GM12878 (cell line): ENCODE results near the gene TOMM20. TPM values are rescaled to one million over a fixed set of nuclear protein-coding genes. Genes with fewer than 3 reads are reported as not detected.

Source experiments
- ATAC-seq: fragments of 200-7000 bp; cut with Tn5 transposase; 3 replicates; pipeline ENCODE4 v1.9.1; 2020; ENCODE audit warnings: mild to moderate bottlenecking, moderate library complexity
- BruUV-seq: library from RNA; stranded (reverse); fragments of 400-500 nt; replicated peaks from 2 replicates; lab custom pipeline; 2021; lab: Mats Ljungman, UMichigan
- CTCF ChIA-PET: fragments of 300-600 bp; sonication (Branson Sonifier 250); formaldehyde crosslinking; extraction: SDS; loops from one replicate; lab custom pipeline; 2021; ENCODE audit warnings: inconsistent platforms; lab: Yijun Ruan, JAX
- POLR2A ChIA-PET: fragments of 350-600 bp; formaldehyde crosslinking; extraction: SDS; loops from one replicate; lab custom pipeline; 2021; ENCODE audit warnings: inconsistent platforms; lab: Charles Lee
- RAD21 ChIA-PET: fragments of 300-600 bp; sonication (Branson Sonifier 250); formaldehyde crosslinking; loops from one replicate; lab custom pipeline; 2023; ENCODE audit warnings: antibody characterized with exemption; ENCODE audit not compliant: unreplicated experiment; lab: Charles Lee
- SMC1A ChIA-PET: fragments of 300-600 bp; sonication (Branson Sonifier 250); formaldehyde crosslinking; loops from one replicate; lab custom pipeline; 2023; ENCODE audit not compliant: unreplicated experiment, uncharacterized antibody; lab: Charles Lee
- DNase-seq: peaks from one replicate; pipeline ENCODE4 v3.0.0-alpha.2; 2011; ENCODE audit warnings: low read depth, low spot score
- FAIRE-seq: peaks from 3 replicates; lab custom pipeline; 2011; peaks lifted over from hg19 to GRCh38; lab: Jason Lieb, UNC
- H2AFZ ChIP-seq: 2 replicates; pipeline ENCODE4 v1.6.0; 2011; ENCODE audit warnings: low read depth, low read length, control low read depth; ENCODE audit not compliant: control insufficient read depth
- H3K27ac ChIP-seq: 2 replicates; pipeline ENCODE4 v1.5.1; 2011; ENCODE audit warnings: control low read depth; ENCODE audit not compliant: control insufficient read depth, insufficient read depth
- H3K27me3 ChIP-seq, 2 experiments: replicated peaks in 1 of 2; 2 replicates each; pipeline versions ENCODE4 v1.6.0 to v1.6.1; 2011; ENCODE audit warnings: low read length in 1 of 2; ENCODE audit not compliant: control insufficient read depth in 2 of 2, insufficient read depth in 2 of 2
- H3K36me3 ChIP-seq, 2 experiments: 2 replicates each; pipeline ENCODE4 v1.5.1; 2011; ENCODE audit warnings: low read length in 1 of 2; ENCODE audit not compliant: control insufficient read depth in 2 of 2, insufficient read depth in 2 of 2
- H3K4me1 ChIP-seq: 2 replicates; pipeline ENCODE4 v1.6.1; 2011; ENCODE audit warnings: mild to moderate bottlenecking, low read length, moderate library complexity, mixed read lengths; ENCODE audit not compliant: control insufficient read depth, insufficient read depth
- H3K4me2 ChIP-seq: 2 replicates; pipeline ENCODE4 v1.6.0; 2011; ENCODE audit warnings: control low read depth; ENCODE audit not compliant: control insufficient read depth, insufficient read depth
- H3K4me3 ChIP-seq: fragments of 200-600 bp; sonication (generic); 2 replicates; pipeline ENCODE4 v1.5.1; 2016
- H3K79me2 ChIP-seq: 2 replicates; pipeline ENCODE4 v1.6.0; 2011; ENCODE audit warnings: low read length; ENCODE audit not compliant: control insufficient read depth, insufficient read depth
- H3K9ac ChIP-seq: 2 replicates; pipeline ENCODE4 v1.8.0; 2011; ENCODE audit warnings: low read length, control low read depth, mixed read lengths; ENCODE audit not compliant: control insufficient read depth, insufficient read depth
- H3K9me3 ChIP-seq: replicated peaks from 3 replicates; pipeline ENCODE4 v1.5.1; 2011; ENCODE audit warnings: mild to moderate bottlenecking, low read length; ENCODE audit not compliant: control insufficient read depth, insufficient read depth
- H4K20me1 ChIP-seq: 2 replicates; pipeline ENCODE4 v1.6.0; 2011; ENCODE audit not compliant: control insufficient read depth, insufficient read depth
- ATF7 ChIP-seq: fragments of 450-650 bp; IDR thresholded peaks from 2 replicates; pipeline ENCODE4 v1.6.1; 2016; ENCODE audit warnings: low read depth, mild to moderate bottlenecking
- E2F8 ChIP-seq: fragments of 450-650 bp; IDR thresholded peaks from 2 replicates; pipeline ENCODE4 v1.6.1; 2018; ENCODE audit warnings: mild to moderate bottlenecking, low read depth, moderate library complexity; ENCODE audit not compliant: partially characterized antibody
- GATAD2B ChIP-seq: fragments of 450-650 bp; conservative IDR thresholded peaks from 2 replicates; pipeline ENCODE4 v1.6.1; 2017; ENCODE audit warnings: low read depth, mild to moderate bottlenecking, moderate library complexity
- HDAC6 ChIP-seq: fragments of 200-600 bp; sonication (generic); IDR thresholded peaks from one replicate; pipeline ENCODE4 v1.8.0; 2017; ENCODE audit warnings: antibody characterized with exemption; ENCODE audit not compliant: unreplicated experiment
- MLLT1 ChIP-seq: fragments of 450-650 bp; IDR thresholded peaks from 2 replicates; pipeline ENCODE4 v1.6.1; 2016; ENCODE audit warnings: mild to moderate bottlenecking
- MTA3 ChIP-seq: IDR thresholded peaks from 2 replicates; pipeline ENCODE4 v1.6.1; 2012; ENCODE audit warnings: low read length, inconsistent platforms, borderline replicate concordance
- MYB ChIP-seq: fragments of 150-350 bp; IDR thresholded peaks from 2 replicates; pipeline ENCODE4 v1.6.1; 2014; ENCODE audit warnings: mild to moderate bottlenecking, low read depth, low read length, borderline replicate concordance
- PAX5 ChIP-seq: IDR thresholded peaks from 2 replicates; pipeline ENCODE4 v1.6.1; 2011; ENCODE audit warnings: low read depth, low read length, borderline replicate concordance
- POLR2AphosphoS2 ChIP-seq: IDR thresholded peaks from 2 replicates; pipeline ENCODE4 v1.6.1; 2011; ENCODE audit warnings: low read depth, mild to moderate bottlenecking, low read length, improper control_type of control experiment, moderate library complexity
- RB1 ChIP-seq: fragments of 450-650 bp; formaldehyde crosslinking; IDR thresholded peaks from 2 replicates; pipeline ENCODE4 v1.6.1; 2017; ENCODE audit warnings: mild to moderate bottlenecking, borderline replicate concordance
- SUZ12 ChIP-seq: fragments of 200-600 bp; sonication (generic); IDR thresholded peaks from one replicate; pipeline ENCODE4 v1.6.1; 2018; ENCODE audit warnings: antibody characterized with exemption, mild to moderate bottlenecking; ENCODE audit not compliant: unreplicated experiment
- WGBS: methylation state at CpG from one replicate; pipeline ENCODE4 v1.1.6; 2016; ENCODE audit warnings: low lambda C conversion rate; ENCODE audit not compliant: insufficient replicate concordance, insufficient coverage; ENCODE audit errors: missing lambda C conversion rate; 5-methylcytosine and 5-hydroxymethylcytosine counted together
- in situ Hi-C: fragments of 300-500 bp; cut with MboI; formaldehyde crosslinking; loops from 9 replicates; pipeline ENCODE4 v1.14.3; 2018; ENCODE audit warnings: mixed read lengths
- intact Hi-C: fragments of 100-400 bp; cut with micrococcal nuclease; formaldehyde crosslinking; loops from one replicate; pipeline ENCODE4 v1.14.2; 2022; ENCODE audit not compliant: unreplicated experiment
- polyA plus RNA-seq, 11 experiments: library from polyadenylated mRNA; depleted of rRNA in 4 of 11; unstranded in 6 of 11; stranded (reverse) in 5 of 11; fragments of >200 nt; fragmentation: Nextera tagmentation in 4 of 11; fragmentation: Illumina TruSeq in 1 of 11; extraction: Ambion mirVana in 4 of 11; extraction: Trizol in 1 of 11; gene quantifications; 1 replicate in 1 of 11; 2 replicates in 10 of 11; pipeline versions ENCODE4 v1.2.1 to v1.2.3, GENCODE V29; 2011 to 2016; ENCODE audit warnings: inconsistent platforms in 2 of 11, missing spikeins in 2 of 11, low read depth in 1 of 11
- total RNA-seq, 4 experiments: library from RNA; depleted of rRNA in 3 of 4; stranded (reverse); fragments of >200 nt in 3 of 4; fragmentation: Illumina TruSeq in 1 of 4; extraction: Trizol in 1 of 4; gene quantifications; 2 replicates each; pipeline versions ENCODE4 v1.2.1 to v1.2.3, GENCODE V29; 2013 to 2021

The TOMM20 gene
- total and polyA plus RNA-seq, 10 of the 15 experiments (the other 5 are each of a cell fraction or from before 2014, with no cell fraction given): 39.8 to 138 (median 70.1) TPM

GRCh38 chr1:235070819-235071218, 57.8 kb downstream of the TOMM20 start (continued):
- no peak for TF ChIP-seq RB1
- no peak for TF ChIP-seq POLR2AphosphoS2
- TF ChIP-seq ATF7: no peak
- no peak for TF ChIP-seq GATAD2B
- no peak for TF ChIP-seq HDAC6
- no peak for TF ChIP-seq PAX5

- H3K9me3 ChIP-seq: no peaks in the 10 kb centered on the region
- ChIA-PET POLR2A (interaction anchor here (1.3 to 1.5 kb wide), 2 partner anchors 20 to 54 kb away, joined by 3 read pairs; no protein-coding TSS in a partner anchor), RAD21 (interaction anchor here (1.1 to 1.6 kb wide), 2 partner anchors 12 to 35 kb away, joined by 3 read pairs; no protein-coding TSS in a partner anchor), CTCF (interaction anchor here (0.8 to 1.5 kb wide), 2 partner anchors 14 to 93 kb away, joined by 3 read pairs; no protein-coding TSS in a partner anchor), SMC1A (interaction anchor here (0.6 to 7.2 kb wide), 7 partner anchors 14 to 51 kb away, joined by 3 to 71 read pairs (median 5); no protein-coding TSS in a partner anchor)
- H3K9ac ChIP-seq: no peak overlapping the region
- DNase-seq (no peak), FAIRE-seq (no peak), ATAC-seq (no peak)
- no peaks in the 10 kb centered on the region for H3K36me3 ChIP-seq
- H3K4me1 ChIP-seq: peaks cover 20% of the 10 kb centered on the region
- H4K20me1 ChIP-seq: no peaks in the 10 kb centered on the region
- no peak overlapping the region for H3K4me2 ChIP-seq
- TF ChIP-seq MTA3 (no peak), SUZ12 (no peak), MLLT1 (no peak), E2F8 (no peak), MYB (no peak)
- H3K27me3 ChIP-seq: no peaks in the 10 kb centered on the region
- no peak overlapping the region for H3K27ac ChIP-seq
- H2AFZ ChIP-seq: no peak overlapping the region
- 84% methylated on average over 34 of the region's 34 CpGs for WGBS
- in situ Hi-C loops (loop anchor here (5.0 kb wide), 1 partner anchor 48 kb away; no protein-coding TSS in a partner anchor), intact Hi-C loops (no loop called here)
- no peaks in the 10 kb centered on the region for H3K79me2 ChIP-seq
- H3K4me3 ChIP-seq: no peak overlapping the region
- no TSS peak for BruUV-seq
Measured at GRCh38 chr1:235069577-235070563, 58.8 kb downstream of the TOMM20 start.
